ENCODE measurements around the gene TMEM179B.

DNA sequence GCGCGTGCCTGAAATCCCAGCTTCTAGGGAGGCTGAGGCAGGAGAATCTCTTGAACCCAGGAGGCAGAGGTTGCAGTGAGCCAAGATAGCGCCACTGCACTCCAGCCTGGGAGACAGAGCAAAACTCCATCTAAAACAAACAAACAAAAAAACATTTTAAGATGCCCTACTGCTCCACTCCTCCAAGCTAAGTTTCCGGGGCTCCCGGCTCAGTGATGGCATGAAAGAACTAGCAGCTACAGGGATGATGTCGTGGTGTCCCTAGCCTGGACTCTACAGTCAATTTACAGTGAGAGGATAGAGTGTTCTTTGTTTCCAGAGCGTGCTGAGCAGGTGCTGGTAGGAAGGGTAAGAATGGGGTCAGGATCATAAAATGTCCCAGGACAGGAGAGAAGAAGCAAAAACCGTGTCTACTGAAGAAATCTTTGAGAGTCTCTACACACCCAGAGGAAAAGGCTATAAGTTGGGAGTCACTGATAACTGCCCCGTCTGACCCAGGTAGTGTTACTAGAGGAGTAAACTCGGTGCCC is 32.1 kb upstream of the TMEM179B start:
- TF ChIP-seq POLR2AphosphoS5 (IDR thresholded peaks at IDR 0.05; ENCODE audit: low read depth, low read length) (no peak), POLR2A (IDR thresholded peaks at IDR 0.05; ENCODE audit: low read depth, low read length) (no peak), SPI1 (IDR thresholded peaks at IDR 0.05; ENCODE audit: low read depth, low read length) (no peak)

Data from GM12891 (cell line).